ENCODE data around the gene AKAP8.
"Not testable (repeated sequence)": the region's sequence is repeated elsewhere in the genome, so short reads cannot be mapped to it uniquely, and the experiment has no call there.

Gene AKAP8

DNA sequence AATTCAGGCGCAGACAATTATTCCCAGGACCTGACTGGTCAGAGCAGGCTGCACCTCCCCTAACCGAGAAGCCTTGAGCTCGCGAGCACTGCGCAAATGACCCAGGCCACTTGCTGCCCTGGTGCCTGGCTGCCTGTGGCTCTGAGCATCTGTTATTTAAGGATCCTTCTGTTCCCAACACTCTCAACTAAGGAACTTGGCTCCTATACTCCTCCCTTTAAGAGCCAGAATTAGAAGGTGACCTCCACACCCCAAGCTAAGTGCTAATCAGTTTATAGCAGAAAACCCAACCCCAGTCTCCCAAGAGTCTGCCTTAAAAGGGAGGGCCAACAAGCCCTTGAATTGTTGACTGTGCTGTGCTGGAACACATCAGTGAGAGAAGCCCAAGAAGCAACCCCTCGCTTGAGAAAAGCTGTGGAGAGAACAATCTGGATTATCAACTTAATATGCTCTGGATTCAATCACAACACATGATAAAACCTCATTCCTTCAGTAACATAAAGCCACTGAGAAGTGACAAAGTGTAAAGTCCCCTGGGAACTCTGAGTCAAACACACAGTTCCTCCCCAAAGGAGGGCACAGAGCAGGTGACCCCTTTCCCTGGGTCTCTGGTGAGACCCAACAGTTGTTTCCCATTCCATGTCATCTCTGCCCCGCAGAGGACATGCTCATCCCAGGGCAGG, 24.7 kb upstream of the AKAP8 start:
- DNase-seq (ENCODE audit: low spot score), result no peak

DNA sequence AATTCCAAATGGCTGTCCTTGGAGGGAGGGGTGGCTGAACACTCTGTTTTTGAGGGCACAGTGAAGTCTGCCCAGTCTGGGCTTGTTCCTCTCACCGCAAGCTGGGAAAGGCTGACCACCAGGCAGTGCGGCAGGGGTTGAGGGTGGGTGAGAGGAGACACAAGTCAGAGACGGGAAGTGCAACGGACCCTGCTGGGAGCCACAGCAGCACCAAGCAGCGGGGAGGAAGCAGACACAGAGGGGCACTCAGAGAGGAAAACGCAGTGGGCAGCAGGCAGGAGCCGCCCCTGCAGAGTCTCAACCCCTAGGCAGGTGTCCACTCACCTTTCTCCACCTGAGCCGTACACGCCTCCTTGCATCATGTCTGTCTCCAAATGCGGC, 23.6 kb upstream of the AKAP8 start:
- DNase-seq (ENCODE audit: low spot score), result no peak

DNA sequence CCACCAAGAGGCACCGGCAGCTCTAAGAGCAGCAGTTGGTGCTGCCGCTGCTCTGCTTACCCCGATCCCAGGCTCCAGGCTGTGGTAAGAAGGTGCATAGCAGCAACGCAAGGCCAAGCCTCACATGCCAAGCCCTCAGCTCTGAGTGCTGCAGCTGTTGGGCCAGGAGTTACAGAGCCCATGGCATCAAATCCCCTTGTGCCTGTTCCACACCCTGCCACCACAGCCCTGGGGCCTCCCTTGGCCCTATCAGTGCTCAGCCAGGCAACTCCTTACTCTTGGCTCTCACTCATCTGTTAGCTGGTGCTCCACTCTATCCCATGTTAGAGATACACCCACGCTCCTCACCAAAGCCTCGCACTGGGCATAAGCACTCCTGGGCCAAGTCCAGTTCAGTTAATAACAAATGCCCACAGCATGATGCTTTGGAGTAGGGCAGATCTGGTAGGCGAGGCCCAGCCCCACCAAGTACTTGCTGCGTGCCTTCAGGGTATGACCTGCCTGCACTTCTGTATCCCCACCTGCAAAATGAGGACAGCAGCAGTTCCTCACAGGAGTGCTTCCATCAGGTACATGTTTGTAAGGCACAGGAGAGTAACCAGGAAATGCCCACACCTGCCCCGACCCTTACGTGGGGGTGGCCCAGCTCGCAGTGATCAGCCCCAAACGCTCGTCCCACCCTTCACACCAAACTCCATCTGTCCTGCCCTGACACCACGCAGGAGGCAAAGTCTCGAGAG, 23.0 kb upstream of the AKAP8 start:
- DNase-seq (ENCODE audit: low spot score), result no peak

DNA sequence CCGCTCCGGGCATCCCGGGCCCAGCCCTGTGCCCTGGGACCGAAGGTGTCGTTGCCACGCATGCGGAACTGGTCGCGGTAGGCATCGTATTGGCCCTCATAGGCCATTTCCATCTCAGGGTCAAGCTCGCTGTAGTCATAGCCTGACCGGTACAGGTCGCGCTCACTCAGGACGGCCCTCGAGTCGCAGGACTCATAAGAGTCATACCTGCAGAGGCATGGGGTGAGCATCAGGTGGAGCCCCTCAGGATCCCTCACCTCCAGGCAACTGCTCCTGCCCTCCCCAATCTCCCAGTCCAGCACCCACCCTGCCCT, 21.8 kb upstream of the AKAP8 start:
- no peak for DNase-seq (ENCODE audit: low spot score)

DNA sequence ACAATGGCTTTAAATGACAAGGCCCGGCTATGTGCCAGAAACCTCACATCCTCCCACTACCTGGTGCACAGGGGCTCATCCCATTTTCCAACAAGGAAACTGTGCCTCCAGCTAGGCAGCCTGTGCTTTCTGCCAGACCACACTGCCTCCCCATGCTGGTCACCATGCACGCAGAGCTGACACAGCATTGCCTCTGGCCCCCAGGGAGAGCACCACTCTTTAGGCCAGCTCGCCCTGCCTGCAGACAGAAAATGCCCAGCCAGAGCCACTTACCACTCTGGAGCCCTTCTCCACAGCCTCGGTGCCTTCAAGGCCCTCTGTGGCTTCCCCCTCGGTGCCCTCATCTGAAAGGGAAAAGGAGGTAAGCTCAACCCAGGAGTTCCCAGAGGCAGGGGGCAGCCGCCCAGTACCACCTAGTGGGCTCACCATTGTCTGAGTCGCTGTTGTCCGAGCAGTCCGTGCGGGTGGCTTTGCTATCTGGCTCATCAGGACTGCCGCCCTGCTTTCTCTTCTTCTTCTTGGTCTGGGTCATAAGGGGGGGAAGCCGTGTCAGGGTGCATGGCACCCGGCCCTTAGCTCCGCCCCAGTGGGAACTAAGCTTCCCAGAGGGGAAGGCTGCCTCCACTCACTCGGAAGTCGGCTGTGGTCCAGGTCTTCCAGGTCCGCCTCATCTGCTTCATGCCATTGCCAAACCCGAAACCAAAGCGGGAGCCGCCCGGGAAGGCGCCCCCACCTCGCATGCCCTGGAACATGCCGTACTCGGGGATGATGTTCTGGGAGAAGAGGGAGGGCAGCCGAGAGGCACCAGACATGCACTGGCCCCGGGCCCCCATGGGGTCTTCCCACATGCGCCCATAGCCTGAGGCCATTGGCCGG, 21.2 kb upstream of the AKAP8 start:
- DNase-seq (ENCODE audit: low spot score), result no peak

DNA sequence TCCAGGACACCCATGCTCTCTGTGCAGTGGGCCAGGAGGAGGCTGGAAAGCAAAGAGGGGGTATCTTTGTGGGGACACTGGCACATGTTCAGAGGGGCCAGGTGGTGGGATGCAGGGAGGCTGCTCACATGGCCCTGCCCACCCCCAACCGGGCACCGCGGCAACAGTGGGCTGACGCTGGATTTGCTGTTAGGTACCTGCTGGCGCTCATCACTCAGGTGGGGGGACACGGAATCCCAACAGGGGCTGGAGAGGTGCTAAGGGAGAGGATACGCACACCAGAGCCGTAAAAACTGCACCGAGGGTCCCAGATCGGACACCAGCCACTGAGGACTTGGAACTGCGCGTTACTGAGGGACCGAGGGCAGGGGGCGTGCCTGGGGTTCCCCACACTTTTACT, 20.0 kb upstream of the AKAP8 start:
- DNase-seq (ENCODE audit: low spot score), result no peak

DNA sequence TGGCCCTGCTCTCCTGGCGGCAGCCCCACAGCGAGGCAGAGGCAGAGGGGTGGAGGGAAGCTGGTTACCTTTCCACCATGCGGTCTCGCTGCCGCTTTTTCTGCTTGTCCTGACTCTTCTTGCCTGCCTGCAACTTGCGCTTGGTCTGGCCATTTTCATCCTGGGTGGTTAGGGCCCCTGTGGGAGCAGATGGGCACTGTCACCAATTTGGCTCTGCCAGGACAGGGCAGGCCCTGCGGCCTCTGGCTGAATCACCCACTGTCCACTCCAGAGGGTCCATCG, 19.6 kb upstream of the AKAP8 start:
- DNase-seq (ENCODE audit: low spot score), result no peak

DNA sequence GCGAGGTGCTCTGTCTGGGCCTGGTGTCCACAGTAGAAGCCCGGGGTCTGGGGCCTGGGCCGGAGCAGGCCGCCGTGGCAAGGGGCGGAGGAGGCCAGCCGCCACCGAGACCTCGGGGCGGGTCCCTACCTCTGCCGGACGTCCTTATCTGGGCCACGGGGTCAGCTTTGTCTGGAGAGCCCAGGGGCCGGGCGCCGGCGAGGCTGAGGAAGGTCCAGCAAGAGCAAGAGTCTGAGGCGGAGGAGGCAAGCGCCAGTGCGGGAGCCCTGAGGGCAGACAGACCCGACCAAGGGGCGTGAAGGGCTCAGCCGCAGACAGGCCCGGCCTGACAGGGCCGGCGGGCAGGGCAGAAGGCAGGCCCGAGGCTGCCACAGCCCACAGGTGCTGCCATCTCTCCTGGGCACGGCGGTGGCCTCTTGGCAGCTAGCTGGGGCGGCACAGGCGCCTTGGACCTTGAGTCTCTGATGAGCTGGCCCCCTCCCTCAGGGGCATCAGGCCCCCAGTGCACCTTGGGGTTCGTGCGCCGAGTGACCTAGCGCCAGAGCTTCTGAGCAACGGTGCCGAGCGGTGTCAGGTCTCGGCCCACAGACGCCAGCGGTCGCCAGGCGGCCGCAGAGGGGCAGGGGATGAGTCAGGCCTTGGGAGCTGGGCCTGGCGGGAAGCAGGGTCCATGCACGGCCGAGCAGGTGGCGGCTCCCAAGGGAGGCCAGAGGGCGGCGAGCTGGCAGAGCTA, 19.1 kb upstream of the AKAP8 start:
- no peak for DNase-seq (ENCODE audit: low spot score)

DNA sequence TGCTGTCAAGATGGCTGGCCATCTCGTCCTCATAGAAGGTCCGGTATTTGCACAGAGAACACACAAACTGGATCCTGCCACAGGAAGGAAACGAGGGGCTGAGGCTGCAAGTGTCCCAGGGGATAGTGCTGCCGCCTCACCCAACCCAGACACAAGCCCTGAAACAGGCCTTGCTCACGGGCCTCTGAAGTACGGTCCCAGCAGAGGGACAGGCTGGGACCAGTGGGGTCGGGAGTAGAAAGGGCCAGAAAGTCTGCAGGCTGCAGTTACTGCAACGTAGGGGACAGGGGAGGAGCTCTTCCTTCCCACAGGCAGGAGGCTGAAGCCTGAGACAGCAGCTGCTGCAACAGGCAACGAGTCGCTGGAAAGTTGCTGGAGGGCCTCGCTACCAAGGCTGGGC, 18.2 kb upstream of the AKAP8 start:
- no peak for DNase-seq (ENCODE audit: low spot score)

DNA sequence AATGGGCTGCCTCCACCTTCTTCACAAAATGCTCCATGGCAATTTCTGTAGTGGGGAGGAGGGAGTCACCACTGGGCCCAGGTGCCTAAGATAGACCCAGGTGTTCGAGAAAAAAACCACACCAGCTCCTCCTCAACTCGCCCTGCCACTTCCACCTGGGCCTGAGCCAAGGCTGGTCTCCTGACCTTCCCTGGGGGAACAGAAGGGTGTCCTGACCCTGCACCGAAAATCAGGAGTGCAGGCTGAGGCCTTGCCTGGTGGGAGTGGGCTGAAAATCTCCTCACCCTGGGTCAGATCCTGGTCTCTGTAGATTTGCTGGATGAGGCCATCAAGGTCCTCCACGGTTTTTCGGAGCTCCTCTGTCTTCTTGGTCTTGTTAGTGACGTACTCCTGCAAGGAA, 17.6 kb upstream of the AKAP8 start:
- DNase-seq (ENCODE audit: low spot score), result no peak

DNA sequence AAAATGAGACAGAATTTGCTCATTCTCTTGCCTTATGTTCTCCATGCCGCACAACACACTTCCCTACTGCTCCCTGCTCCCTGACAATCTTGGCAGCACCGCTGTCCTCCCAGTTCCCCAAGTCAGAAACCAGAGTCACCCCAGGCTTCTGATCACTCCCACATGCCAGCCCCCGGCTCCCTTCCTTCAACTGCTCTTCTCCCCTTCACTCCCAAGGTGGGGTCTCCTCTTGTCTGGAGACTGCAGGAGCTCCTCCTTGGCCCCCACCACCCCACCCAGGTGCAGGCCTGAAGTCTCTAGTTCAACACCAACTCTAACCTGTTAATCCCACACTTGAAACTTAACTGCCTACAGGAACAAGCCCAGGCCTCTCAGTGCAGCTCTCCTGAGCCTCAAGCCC, 16.8 kb upstream of the AKAP8 start:
- no peak for DNase-seq (ENCODE audit: low spot score)

DNA sequence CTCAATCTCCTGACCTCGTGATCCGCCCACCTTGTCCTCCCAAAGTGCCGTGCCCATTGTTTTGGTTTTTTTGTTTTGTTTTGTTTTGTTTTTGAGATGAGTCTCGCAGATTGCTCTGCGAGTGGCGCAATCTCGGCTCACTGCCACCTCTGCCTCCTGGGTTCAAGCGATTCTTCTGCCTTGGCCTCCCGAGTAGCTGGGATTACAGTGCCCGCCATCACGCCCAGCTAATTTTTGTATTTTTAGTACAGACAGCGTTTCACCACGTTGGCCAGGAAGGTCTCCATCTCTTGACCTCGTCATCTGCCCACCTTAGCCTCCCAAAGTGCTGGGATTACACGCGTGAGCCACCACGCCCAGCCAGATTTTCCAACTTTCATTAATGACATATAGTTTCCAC, 15.7 kb upstream of the AKAP8 start:
- DNase-seq (ENCODE audit: low spot score), result not testable (repeated sequence)

DNA sequence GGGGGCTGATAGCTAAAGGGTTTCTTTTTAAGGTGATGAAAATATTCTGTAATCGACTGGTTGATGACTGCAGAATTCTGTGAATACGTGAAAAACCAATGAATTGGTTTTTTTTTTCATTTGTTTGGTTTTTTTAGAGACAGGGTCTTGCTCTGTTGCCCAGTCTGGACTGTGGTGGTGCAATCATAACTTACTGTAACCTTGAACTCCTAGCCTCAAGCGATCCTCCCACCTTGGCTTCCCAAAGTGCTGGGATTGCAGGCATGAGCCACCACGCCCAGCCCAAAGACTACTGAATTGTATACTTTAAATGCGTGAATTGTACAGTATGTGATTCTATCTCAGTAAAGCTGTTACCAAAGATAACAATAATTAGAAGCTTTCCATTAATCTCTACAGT, 14.8 kb upstream of the AKAP8 start:
- DNase-seq (ENCODE audit: low spot score), result no peak

DNA sequence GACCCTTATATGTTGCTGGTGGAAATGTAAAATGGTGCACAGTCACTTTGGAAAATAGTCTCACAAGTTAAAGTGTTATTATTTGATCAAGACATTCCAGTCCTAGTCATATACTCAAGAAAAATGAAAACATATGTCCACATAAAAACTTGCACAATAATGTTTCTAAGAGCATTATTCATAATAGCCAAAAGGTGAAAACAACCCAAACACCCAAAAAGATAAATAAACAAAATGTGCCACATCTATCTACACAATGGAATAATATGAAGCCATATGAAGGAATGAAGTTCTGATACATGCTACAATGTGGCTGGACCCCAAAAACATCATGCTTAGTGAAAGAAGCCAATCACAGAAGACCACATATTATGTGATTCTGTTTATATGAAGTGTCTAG, 14.4 kb upstream of the AKAP8 start:
- peak; percentile 30 for DNase-seq (ENCODE audit: low spot score)

DNA sequence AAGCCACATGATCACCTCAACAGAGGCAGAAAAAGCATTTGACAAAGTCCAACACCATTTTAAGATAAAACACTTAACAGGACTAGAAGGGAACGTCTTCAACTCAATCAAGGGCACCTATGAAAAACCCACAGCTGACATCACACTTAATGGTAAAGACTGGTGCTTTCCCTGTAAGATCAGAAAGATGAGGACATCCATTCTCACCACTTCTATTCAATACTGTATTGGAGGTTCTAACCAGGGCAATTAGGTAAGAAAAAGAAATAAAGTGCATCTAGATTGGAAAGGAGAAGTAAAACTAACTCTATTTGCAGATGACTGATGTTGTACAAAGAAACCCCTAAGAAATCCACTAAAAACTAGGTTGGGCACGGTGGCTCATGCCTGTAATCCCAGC, 11.2 kb upstream of the AKAP8 start:
- no peak for DNase-seq (ENCODE audit: low spot score)

DNA sequence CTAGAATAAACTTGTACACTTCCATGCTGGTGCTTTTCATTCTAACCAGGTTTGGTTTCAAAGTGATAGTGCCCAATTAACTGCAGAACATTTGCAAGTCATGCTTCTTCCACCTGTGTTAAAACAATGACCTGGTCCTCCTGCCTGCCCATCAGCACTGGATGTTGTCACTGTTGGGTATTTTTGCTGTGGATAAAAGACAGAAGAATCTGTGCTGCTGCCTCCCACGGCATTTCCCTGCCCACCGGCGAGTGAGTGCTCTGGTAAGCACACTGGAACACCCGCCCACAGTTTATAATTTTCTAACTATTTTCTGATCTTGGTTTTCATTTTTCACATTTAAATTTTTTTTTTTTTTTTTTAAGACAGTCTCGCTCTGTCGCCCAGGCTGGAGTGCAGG, 2.3 kb upstream of the AKAP8 start:
- no peak for DNase-seq (ENCODE audit: low spot score)

DNA sequence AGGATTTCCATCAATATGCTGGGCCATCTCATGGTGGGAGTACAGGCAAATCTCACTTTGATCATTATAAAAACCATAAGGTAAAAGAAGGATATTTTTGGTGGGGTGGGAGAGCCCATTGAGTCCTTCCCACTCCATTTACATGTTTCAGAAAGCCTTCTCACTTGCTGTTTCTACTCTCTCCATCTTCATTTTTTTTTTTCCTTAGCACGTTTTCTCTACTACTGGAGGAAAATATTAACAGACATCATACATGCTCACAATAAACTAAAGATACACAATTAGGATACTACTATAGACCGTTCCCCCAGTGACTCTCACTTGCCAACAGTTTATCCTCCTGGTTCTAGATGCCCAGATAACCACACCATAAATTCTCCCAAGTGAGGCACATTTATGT, 1.8 kb upstream of the AKAP8 start:
- no peak for DNase-seq (ENCODE audit: low spot score)

DNA sequence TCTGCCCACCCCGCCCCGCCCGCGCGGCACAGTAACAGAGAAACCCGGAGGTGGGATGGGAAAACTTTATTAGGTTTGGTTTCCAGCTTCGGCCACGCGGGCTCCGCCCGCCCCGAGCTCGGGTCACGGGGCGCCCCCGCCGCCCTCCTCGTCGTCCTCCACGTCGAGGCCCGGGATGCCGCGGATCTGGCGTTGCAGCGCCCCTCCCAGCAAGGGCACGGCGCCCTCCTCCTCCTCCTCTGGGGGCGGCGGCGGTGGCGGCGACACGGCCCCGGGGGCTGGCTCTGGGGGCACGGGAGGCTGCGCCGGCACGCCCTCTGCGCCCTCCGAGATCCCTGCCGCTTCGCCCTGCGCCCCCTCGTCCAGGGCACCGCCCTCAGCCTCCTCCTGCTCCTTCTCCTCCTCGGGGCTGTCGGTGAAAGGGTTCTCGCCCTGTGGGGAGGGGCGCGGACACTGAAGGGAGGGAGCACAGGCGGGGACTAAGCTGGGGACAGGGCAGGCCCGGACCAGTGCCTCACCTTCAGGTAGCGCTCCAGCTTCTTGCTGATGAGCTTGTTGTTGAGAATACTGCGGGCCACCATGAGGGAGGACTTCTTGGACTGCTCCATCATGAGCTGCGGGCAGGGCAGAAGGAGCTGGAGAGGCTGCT, 536 bp upstream of the AKAP8 start:
- DNase-seq (ENCODE audit: low spot score), result peak; percentile 21

DNA sequence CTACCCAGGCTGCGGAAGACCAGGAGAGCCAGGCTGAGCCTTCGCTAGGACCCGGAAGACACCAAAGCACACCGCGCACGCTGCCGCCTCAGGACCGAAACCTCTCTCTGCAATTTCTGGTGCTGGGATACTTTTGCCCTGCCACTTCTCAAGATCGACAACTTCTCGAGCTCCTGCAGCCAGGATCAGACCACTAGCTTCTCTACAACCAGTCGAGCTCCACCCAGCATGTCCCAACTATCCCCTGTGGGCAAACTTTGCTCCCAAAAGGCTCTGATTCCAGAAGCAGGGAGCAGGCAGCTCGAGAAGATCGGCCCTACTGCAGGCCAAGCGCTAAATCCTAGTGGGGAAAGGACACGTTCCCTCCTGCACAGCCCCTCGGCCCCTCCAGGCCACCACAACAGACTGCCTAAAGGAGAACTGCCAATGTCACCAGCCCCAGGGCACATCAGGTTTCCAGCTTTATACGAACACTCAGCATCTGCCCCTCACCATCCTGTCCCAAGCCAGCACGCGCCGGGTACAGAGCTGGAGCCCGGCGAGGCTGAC, 979 bp downstream of the AKAP8 start:
- DNase-seq (ENCODE audit: low spot score), result peak; percentile 65

DNA sequence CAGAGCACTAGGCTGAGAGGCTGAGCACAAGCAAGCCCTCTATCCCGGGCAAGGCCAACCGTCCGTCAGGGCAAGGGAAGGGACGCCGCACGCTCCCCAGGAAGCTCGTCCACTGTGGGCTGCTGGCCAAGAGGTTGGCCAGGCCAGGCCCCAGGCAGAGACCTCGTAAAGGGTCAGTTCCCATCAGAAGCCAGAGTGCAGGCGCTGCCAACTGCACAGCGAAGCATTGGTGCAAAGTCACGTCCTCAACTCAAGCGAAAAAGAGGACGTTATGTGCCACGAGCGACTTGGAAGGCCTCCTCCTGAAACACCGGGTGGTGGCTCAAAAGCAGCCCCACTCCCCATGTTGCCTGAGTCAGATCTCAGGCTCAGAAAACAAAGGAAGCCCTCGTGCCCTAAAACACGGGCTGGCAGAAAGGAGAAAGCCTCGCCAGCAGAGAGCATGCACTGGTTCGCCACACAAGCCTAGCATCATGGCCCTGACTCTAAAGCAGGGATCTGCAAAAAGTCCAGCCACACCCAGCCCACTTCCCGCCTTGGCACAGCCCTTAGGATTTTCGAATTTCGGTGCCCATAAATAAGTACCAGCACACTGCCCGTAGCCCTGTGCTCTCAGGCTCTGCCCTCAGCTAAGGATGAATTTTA, 4.7 kb downstream of the AKAP8 start:
- no peak for DNase-seq (ENCODE audit: low spot score)

DNA sequence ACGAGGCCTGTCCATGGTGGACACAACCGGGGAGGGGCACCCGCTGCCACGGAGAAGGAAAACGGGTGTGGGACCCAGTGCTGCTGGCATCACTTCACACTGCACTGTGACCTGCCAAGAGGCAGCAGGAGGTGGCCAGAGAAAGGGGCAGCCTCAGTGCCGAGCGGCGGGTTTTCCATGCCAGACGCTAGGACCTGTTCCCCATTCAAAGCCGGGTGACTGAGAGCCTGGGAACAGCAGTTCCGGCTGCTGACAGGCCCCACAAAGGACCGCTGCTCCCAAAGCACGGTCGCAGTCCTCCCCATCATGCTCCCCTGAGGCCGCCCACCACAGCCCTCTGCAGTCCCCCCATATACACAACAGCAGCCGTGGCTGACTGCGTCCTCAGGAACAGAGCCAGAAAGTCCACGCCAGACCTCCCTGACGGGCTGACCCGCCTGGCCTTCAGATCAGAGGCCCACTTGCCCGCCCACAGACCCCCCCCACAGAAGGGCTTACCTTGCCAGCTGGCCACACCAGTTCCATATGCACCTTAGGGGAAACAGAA, 5.4 kb downstream of the AKAP8 start:
- DNase-seq (ENCODE audit: low spot score), result no peak

Data from AG08395 (cell line).